K562 (cell line): ENCODE measurements around the gene EMC6. TPM values are rescaled to one million over a fixed set of nuclear protein-coding genes. Genes with fewer than 3 reads are reported as not detected.

Source experiments
- ATAC-seq: fragments of 200-7000 bp; cut with Tn5 transposase; 3 replicates; pipeline ENCODE4 v1.9.1; 2020; ENCODE audit warnings: moderate library complexity
- BruUV-seq: library from RNA; stranded (reverse); fragments of 400-500 nt; replicated peaks from 2 replicates; lab custom pipeline; 2021; lab: Mats Ljungman, UMichigan
- CTCF ChIA-PET: fragments of 300-600 bp; formaldehyde crosslinking; extraction: SDS; loops from one replicate; lab custom pipeline; 2021; ENCODE audit warnings: low intra/inter-chr PET ratio; lab: Yijun Ruan, JAX
- POLR2A ChIA-PET: fragments of 300-600, 350-650 bp; sonication (Branson Sonifier 250); formaldehyde crosslinking; extraction: SDS; loops from one replicate; lab custom pipeline; 2021; ENCODE audit warnings: antibody characterized with exemption, inconsistent platforms; lab: Yijun Ruan, JAX
- DNase-seq, 4 experiments: peaks; one replicate each; pipeline versions ENCODE4 v3.0.0 to v3.0.0-alpha.2; 2011 to 2018; ENCODE audit warnings: low spot score in 3 of 4, mixed read lengths in 3 of 4; ENCODE audit errors: extremely low read depth in 1 of 4
- FAIRE-seq: peaks from 2 replicates; lab custom pipeline; 2011; peaks lifted over from hg19 to GRCh38; lab: Jason Lieb, UNC
- H2AFZ ChIP-seq: 2 replicates; pipeline ENCODE4 v1.6.0; 2011; ENCODE audit warnings: low read depth, low read length, control low read depth, inconsistent platforms
- H3K27ac ChIP-seq: fragments of 200-600 bp; 3 replicates; pipeline ENCODE4 v1.8.0; 2011; ENCODE audit warnings: low read depth, mild to moderate bottlenecking, control low read depth, inconsistent platforms, low read length, moderate library complexity, mixed read lengths; ENCODE audit errors: extremely low read depth
- H3K27me3 ChIP-seq, 2 experiments: fragments of 300-600 bp in 1 of 2; 2 replicates in 1 of 2; 3 replicates in 1 of 2; pipeline versions ENCODE4 v1.6.0 to v1.8.0; 2011; ENCODE audit warnings: inconsistent platforms in 2 of 2, low read length in 2 of 2, mild to moderate bottlenecking in 1 of 2, mixed read lengths in 1 of 2, moderate library complexity in 1 of 2; ENCODE audit not compliant: control insufficient read depth in 2 of 2, insufficient read depth in 2 of 2
- H3K36me3 ChIP-seq: fragments of 300-600 bp; 3 replicates; pipeline ENCODE4 v1.8.0; 2011; ENCODE audit warnings: mild to moderate bottlenecking, low read length, inconsistent platforms; ENCODE audit not compliant: control insufficient read depth, insufficient read depth
- H3K4me1 ChIP-seq, 2 experiments: fragments of 200-600 bp in 1 of 2; replicated peaks in 1 of 2; 2 replicates in 1 of 2; 3 replicates in 1 of 2; pipeline versions ENCODE4 v1.5.1 to v1.8.0; 2011; ENCODE audit warnings: inconsistent platforms in 2 of 2, low read length in 2 of 2, mild to moderate bottlenecking in 1 of 2, mixed read lengths in 1 of 2, moderate library complexity in 1 of 2; ENCODE audit not compliant: control insufficient read depth in 2 of 2, insufficient read depth in 2 of 2
- H3K4me2 ChIP-seq: 2 replicates; pipeline ENCODE4 v1.6.1; 2011; ENCODE audit warnings: low read length, control low read depth, inconsistent platforms, mixed read lengths; ENCODE audit not compliant: insufficient read depth
- H3K4me3 ChIP-seq: fragments of 200-600 bp; sonication (generic), shearing (Covaris generic); 2 replicates; pipeline ENCODE4 v1.5.1; 2016; ENCODE audit warnings: control low read depth, inconsistent platforms
- H3K79me2 ChIP-seq: fragments of 200-600 bp; 3 replicates; pipeline ENCODE4 v1.8.0; 2011; ENCODE audit warnings: low read length, inconsistent platforms; ENCODE audit not compliant: control insufficient read depth, insufficient read depth
- H3K9ac ChIP-seq, 2 experiments: 2 replicates each; pipeline versions ENCODE4 v1.6.0 to v1.6.1; 2011; ENCODE audit warnings: low read depth in 2 of 2, low read length in 2 of 2, control low read depth in 1 of 2, inconsistent platforms in 1 of 2, mild to moderate bottlenecking in 1 of 2, mixed read lengths in 1 of 2; ENCODE audit not compliant: insufficient read depth in 1 of 2
- H3K9me1 ChIP-seq: one replicate; pipeline ENCODE4 v1.6.0; 2011; ENCODE audit warnings: inconsistent platforms, mild to moderate bottlenecking, low read length, moderate library complexity; ENCODE audit not compliant: control insufficient read depth, insufficient read depth
- H3K9me3 ChIP-seq: replicated peaks from 2 replicates; pipeline ENCODE4 v1.5.1; 2011; ENCODE audit warnings: low read depth, low read length, inconsistent platforms; ENCODE audit not compliant: control insufficient read depth, insufficient read depth
- H4K20me1 ChIP-seq: replicated peaks from 2 replicates; pipeline ENCODE4 v1.6.1; 2011; ENCODE audit warnings: low read length, inconsistent platforms, mixed read lengths; ENCODE audit not compliant: control insufficient read depth, insufficient read depth
- CREBBP ChIP-seq: IDR thresholded peaks from one replicate; pipeline ENCODE4 v1.6.1; 2012; ENCODE audit warnings: low read depth, mild to moderate bottlenecking, control low read depth, inconsistent platforms, low read length
- DNMT1 ChIP-seq: fragments of 450-650 bp; IDR thresholded peaks from 2 replicates; pipeline ENCODE4 v1.6.1; 2016; ENCODE audit warnings: antibody characterized with exemption, mild to moderate bottlenecking
- ELK3 ChIP-seq: fragments of 450-650 bp; formaldehyde crosslinking; IDR thresholded peaks from 2 replicates; pipeline ENCODE4 v1.4.0; 2020; ENCODE audit warnings: mild to moderate bottlenecking
- GTF3C2 ChIP-seq: IDR thresholded peaks from 3 replicates; pipeline ENCODE4 v1.6.1; 2011; ENCODE audit warnings: borderline replicate concordance, mild to moderate bottlenecking, moderate library complexity; ENCODE audit not compliant: insufficient read length; ENCODE audit errors: extremely low read depth
- HDAC8 ChIP-seq: fragments of 450-650 bp; IDR thresholded peaks from 2 replicates; pipeline ENCODE4 v1.6.1; 2016; ENCODE audit warnings: mild to moderate bottlenecking, missing genetic modification characterization, moderate library complexity, missing compliant biosample characterization
- MAFK ChIP-seq: IDR thresholded peaks from 2 replicates; pipeline ENCODE4 v1.6.1; 2011; ENCODE audit warnings: low read length, improper control_type of control experiment
- PTBP1 ChIP-seq: fragments of 200-400 bp; formaldehyde crosslinking; IDR thresholded peaks from 2 replicates; pipeline ENCODE4 v1.6.1; 2017; ENCODE audit warnings: low read depth, low read length
- PURB ChIP-seq: sonication (generic); formaldehyde crosslinking; IDR thresholded peaks from 2 replicates; pipeline ENCODE4 v1.9.0; 2021; ENCODE audit warnings: low read depth, mild to moderate bottlenecking, missing genetic modification reagents
- RNF2 ChIP-seq: sonication (generic); IDR thresholded peaks from 2 replicates; pipeline ENCODE4 v1.6.1; 2016
- ZC3H4 ChIP-seq: sonication (generic); formaldehyde crosslinking; IDR thresholded peaks from 2 replicates; pipeline ENCODE4 v1.9.0; 2021; ENCODE audit warnings: missing genetic modification reagents, borderline replicate concordance
- ZNF121 ChIP-seq: sonication (generic); formaldehyde crosslinking; conservative IDR thresholded peaks from 2 replicates; pipeline ENCODE4 v1.8.0; 2022; ENCODE audit warnings: missing genetic modification reagents
- ZNF644 ChIP-seq: fragments of 200-800 bp; sonication (Bioruptor generic); IDR thresholded peaks from 2 replicates; pipeline ENCODE4 v1.6.1; 2016; ENCODE audit warnings: low read depth, missing genetic modification characterization, missing compliant biosample characterization
- WGBS: fragments of 100-300 bp; shearing (Covaris generic); methylation state at CpG from one replicate; pipeline ENCODE4 v1.1.6; 2016; ENCODE audit warnings: low coverage, mixed read lengths; ENCODE audit not compliant: insufficient coverage; ENCODE audit errors: missing lambda C conversion rate; 5-methylcytosine and 5-hydroxymethylcytosine counted together
- in situ Hi-C: fragments of 300-500 bp; cut with MboI; formaldehyde crosslinking; loops from 4 replicates; pipeline ENCODE4 v1.15.0; 2018; ENCODE audit warnings: inconsistent platforms, mixed read lengths
- intact Hi-C: fragments of 100-400 bp; cut with micrococcal nuclease; formaldehyde crosslinking; loops from 2 replicates; pipeline ENCODE4 v1.14.2; 2022
- polyA plus RNA-seq, 8 experiments: library from polyadenylated mRNA; depleted of rRNA in 4 of 8; stranded (reverse) in 5 of 8; unstranded in 3 of 8; fragments of >200 nt; fragmentation: Nextera tagmentation in 2 of 8; fragmentation: Illumina TruSeq in 1 of 8; extraction: Ambion mirVana in 2 of 8; extraction: Trizol in 1 of 8; gene quantifications; 2 replicates each; pipeline versions ENCODE4 v1.2.1 to v1.2.3, GENCODE V29; 2011 to 2014; ENCODE audit warnings: inconsistent platforms in 1 of 8, missing spikeins in 1 of 8
- total RNA-seq, 7 experiments: library from RNA; depleted of rRNA in 6 of 7; stranded (reverse); fragments of >200 nt in 6 of 7; fragmentation: Illumina TruSeq in 2 of 7; extraction: Trizol in 2 of 7; gene quantifications; 2 replicates each; pipeline versions ENCODE4 v1.2.1 to v1.2.3, GENCODE V29; 2011 to 2021; ENCODE audit warnings: low replicate concordance in 1 of 7
- TF ChIP-seq, protein P1 (sequence below): fragments of 450-650 bp; formaldehyde crosslinking; IDR thresholded peaks from 2 replicates; pipeline ENCODE4 v1.4.0; 2020; ENCODE audit warnings: mild to moderate bottlenecking, moderate library complexity
- TF ChIP-seq, protein P2 (sequence below): fragments of 450-650 bp; formaldehyde crosslinking; IDR thresholded peaks from 2 replicates; pipeline ENCODE4 v1.4.0; 2020; ENCODE audit warnings: mild to moderate bottlenecking, mixed read lengths
- TF ChIP-seq, protein P3 (sequence below): fragments of 250-450 bp; sonication (Bioruptor Pico); IDR thresholded peaks from 2 replicates; pipeline ENCODE4 v1.4.0; 2020; ENCODE audit warnings: mild to moderate bottlenecking

EMC6 gene
- total and polyA plus RNA-seq, 9 of the 15 experiments (the other 6 are each of a cell fraction or from before 2014, with no cell fraction given) = 2.9 to 136 (median 24.9) TPM

DNA sequence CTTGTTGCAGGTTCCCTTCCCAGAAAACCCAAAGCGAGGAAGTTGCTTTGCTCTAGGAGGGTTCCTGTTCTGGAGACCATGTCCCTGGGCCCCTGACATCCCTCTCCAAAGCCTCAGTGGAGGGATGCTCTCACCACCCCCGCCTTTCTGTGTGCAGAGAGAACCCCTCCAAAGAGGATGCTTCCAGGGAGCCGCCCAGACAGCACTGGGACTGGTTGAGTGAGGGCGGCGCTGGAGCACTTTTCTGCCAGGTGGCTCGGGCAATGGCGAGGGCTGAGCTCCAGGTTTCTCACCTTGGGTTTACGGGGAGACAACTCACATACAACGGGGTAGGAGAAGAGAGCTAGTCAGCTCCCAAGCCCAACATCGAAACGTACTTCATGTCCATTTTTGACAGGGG is 7.3 kb downstream of the EMC6 start:
- FAIRE-seq = no peak
- no peak overlapping the region for H3K27ac ChIP-seq
- in situ Hi-C loops (no loop called here), intact Hi-C loops (no loop called here)
- peaks cover 0 to 6% of the 10 kb centered on the region in 2 experiments; a peak in 3 of 5 replicates for H3K27me3 ChIP-seq
- H3K36me3 ChIP-seq = peaks cover 2% of the 10 kb centered on the region; the same call in 1 of the 3 replicates
- no peak for DNase-seq
- ChIA-PET POLR2A (interaction anchor here (0.7 kb wide), 1 partner anchor 435 kb away, joined by 3 read pairs; no protein-coding TSS in a partner anchor), CTCF (no interaction called here)
- 16% methylated on average over 11 of the region's 11 CpGs for WGBS
- ATAC-seq = no peak
- H3K9ac ChIP-seq = no peak overlapping the region
- no peak overlapping the region for H3K4me2 ChIP-seq
- peaks cover 0 to 23% of the 10 kb centered on the region in 2 experiments; a peak in 3 of 5 replicates for H3K4me1 ChIP-seq
- H4K20me1 ChIP-seq = no peaks in the 10 kb centered on the region
- H3K79me2 ChIP-seq = no peaks in the 10 kb centered on the region
- H2AFZ ChIP-seq = no peak overlapping the region
- no peak overlapping the region for H3K4me3 ChIP-seq
- no peaks in the 10 kb centered on the region for H3K9me3 ChIP-seq
- BruUV-seq = no TSS peak
- no peaks in the 10 kb centered on the region for H3K9me1 ChIP-seq
- TF ChIP-seq MAFK (no peak), ZC3H4 (CRISPR knock-in tag) (no peak), ZNF644 (tag) (no peak), GTF3C2 (no peak), PURB (CRISPR knock-in tag) (no peak), PTBP1 (no peak), CREBBP (no peak), RNF2 (no peak), ELK3 (CRISPR knock-in tag) (no peak), DNMT1 (no peak), ZNF121 (no peak), HDAC8 (no peak)
- TF ChIP-seq, protein P1, sequence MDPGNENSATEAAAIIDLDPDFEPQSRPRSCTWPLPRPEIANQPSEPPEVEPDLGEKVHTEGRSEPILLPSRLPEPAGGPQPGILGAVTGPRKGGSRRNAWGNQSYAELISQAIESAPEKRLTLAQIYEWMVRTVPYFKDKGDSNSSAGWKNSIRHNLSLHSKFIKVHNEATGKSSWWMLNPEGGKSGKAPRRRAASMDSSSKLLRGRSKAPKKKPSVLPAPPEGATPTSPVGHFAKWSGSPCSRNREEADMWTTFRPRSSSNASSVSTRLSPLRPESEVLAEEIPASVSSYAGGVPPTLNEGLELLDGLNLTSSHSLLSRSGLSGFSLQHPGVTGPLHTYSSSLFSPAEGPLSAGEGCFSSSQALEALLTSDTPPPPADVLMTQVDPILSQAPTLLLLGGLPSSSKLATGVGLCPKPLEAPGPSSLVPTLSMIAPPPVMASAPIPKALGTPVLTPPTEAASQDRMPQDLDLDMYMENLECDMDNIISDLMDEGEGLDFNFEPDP (CRISPR knock-in tag) = no peak
- TF ChIP-seq, protein P2, sequence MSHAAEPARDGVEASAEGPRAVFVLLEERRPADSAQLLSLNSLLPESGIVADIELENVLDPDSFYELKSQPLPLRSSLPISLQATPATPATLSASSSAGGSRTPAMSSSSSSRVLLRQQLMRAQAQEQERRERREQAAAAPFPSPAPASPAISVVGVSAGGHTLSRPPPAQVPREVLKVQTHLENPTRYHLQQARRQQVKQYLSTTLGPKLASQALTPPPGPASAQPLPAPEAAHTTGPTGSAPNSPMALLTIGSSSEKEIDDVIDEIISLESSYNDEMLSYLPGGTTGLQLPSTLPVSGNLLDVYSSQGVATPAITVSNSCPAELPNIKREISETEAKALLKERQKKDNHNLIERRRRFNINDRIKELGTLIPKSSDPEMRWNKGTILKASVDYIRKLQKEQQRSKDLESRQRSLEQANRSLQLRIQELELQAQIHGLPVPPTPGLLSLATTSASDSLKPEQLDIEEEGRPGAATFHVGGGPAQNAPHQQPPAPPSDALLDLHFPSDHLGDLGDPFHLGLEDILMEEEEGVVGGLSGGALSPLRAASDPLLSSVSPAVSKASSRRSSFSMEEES (CRISPR knock-in tag) = no peak
- TF ChIP-seq, protein P3, sequence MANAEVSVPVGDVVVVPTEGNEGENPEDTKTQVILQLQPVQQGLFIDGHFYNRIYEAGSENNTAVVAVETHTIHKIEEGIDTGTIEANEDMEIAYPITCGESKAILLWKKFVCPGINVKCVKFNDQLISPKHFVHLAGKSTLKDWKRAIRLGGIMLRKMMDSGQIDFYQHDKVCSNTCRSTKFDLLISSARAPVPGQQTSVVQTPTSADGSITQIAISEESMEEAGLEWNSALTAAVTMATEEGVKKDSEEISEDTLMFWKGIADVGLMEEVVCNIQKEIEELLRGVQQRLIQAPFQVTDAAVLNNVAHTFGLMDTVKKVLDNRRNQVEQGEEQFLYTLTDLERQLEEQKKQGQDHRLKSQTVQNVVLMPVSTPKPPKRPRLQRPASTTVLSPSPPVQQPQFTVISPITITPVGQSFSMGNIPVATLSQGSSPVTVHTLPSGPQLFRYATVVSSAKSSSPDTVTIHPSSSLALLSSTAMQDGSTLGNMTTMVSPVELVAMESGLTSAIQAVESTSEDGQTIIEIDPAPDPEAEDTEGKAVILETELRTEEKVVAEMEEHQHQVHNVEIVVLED (CRISPR knock-in tag) = no peak
